GM19239 (cell line): ENCODE data around the gene CXCR4.
"Not testable (repeated sequence)": the region's sequence is repeated elsewhere in the genome, so short reads cannot be mapped to it uniquely, and the experiment has no call there.

ENCODE experiments used
- DNase-seq: peaks from one replicate; pipeline ENCODE4 v3.0.0; 2011; ENCODE audit warnings: low spot score; ENCODE audit not compliant: insufficient read length
- FAIRE-seq: peaks from 2 replicates; lab custom pipeline; 2011; peaks lifted over from hg19 to GRCh38; lab: Jason Lieb, UNC

CXCR4 gene

GRCh38 chr2:136116151-136116812, 1.7 kb downstream of the CXCR4 start:
- FAIRE-seq (peak; percentile 87), DNase-seq (no peak)

- FAIRE-seq (peak; percentile 14), DNase-seq (no peak)
Observed at GRCh38 chr2:136115183-136115761, 2.7 kb downstream of the CXCR4 start.

- FAIRE-seq (peak; percentile 26), DNase-seq (no peak)
Observed at GRCh38 chr2:136114382-136114781, 3.6 kb downstream of the CXCR4 start.

DNA sequence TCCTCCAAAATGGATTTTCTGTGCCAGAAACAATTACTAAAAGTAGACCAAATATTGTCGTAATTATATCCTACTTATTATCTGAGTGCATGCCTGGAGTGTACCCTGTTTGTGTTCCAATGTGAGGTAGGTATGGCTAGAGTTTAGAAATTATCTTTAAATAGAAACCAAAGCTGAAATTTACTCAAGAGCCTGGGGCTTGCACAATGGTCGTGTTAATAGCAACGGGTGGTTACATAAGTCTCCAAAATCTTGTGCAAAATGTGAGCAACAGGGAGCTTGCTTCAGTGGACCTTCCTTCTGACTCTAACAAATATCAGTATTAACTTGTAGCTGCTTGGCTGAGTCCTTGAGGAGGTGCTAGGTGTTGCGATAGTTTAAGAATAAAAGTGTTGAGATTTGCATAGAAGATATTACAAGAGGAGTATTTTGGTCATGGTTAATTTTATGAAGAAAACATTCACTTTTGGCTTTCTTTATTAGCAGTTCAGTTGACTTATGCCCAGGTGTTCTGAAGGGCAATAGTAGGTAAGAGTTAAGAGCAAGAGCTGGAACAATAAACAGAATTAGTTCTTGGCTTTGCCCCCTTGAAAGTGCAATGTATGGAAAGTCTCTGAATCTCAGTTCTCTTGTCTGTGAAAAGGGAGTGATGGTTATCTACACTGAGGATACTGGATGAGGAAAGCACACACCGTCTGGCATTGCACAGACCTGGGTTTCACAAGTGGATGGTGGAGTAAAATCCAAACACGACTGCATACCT, 4.6 kb downstream of the CXCR4 start:
- FAIRE-seq, result peak; percentile 65
- no peak for DNase-seq

GRCh38 chr2:136112317-136113208, 5.4 kb downstream of the CXCR4 start:
- FAIRE-seq (no peak), DNase-seq (no peak)

DNA sequence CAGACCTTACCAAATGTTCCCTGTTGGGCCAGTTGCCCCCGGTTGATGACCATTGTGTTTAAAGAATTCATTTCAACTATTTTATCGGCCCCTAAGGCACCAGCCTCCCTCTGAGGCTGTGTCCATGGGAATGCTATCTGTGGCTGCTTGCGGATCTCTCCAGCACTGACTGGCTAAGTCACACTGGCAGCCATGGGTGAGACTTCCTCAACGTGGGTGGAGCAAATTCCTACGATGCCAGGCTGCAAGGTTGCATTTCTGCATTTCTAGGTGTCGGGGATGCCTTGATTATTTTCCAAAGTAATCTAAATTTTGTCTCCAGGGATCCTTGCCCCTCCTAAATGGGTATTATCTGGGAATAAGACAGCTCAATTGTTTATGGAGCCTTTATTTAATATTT, 6.2 kb downstream of the CXCR4 start:
- DNase-seq (no peak), FAIRE-seq (no peak)

- FAIRE-seq (no peak), DNase-seq (no peak)
Observed at GRCh38 chr2:136110526-136110925, 7.4 kb downstream of the CXCR4 start.

- DNase-seq, result no peak
- peak; percentile 4 for FAIRE-seq
Observed at GRCh38 chr2:136108463-136108862, 9.5 kb downstream of the CXCR4 start.

DNA sequence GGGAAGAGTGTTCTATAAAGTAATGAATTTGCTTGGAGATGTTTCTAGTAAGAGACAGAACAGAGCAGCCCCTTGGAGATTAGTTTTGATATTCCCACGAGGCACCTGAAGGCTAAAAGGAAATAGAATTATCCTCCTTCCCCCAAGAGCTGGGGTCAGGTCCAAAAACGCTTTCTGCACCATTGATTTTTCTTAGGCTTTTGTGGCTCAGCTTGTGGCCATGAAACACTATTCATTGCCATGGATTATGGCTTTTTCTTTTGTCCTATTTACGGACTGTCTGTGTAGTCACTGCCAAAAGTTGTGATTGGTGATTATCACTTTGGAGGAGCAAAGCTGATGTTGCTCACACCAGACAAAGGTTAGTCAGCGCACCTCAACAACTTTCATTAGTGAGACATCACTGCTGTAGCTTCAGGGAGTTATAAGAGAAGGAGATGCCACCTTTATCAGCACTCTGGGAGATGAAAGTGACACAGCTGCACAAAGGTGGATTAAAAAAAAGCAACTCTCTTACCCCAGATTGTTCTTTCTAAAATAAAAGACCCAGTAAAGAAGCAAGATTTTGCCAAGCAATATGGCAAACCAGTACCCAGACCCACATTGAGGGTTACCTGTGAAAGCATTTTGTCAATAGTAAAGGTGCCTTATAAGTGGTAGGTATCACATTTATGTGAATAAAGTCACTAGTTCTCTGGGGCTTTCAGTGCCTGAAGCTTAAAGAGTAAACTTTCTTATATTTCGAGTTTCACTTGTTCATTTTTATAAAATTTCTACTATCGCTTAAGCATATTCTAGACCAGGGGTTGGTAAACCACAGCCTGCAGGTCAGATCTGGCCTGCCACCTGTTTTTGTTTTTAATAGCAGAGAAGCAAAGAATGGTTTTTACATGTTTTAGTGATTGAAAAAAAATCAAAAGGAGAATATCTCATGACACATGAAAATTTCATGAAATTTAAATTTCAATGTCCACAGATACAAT, 10.6 kb downstream of the CXCR4 start:
- peak; percentile 67 for FAIRE-seq
- DNase-seq, result no peak

- no peak for FAIRE-seq
Observed at GRCh38 chr2:136106505-136106904, 11.4 kb downstream of the CXCR4 start.

GRCh38 chr2:136104977-136105376, 13.0 kb downstream of the CXCR4 start:
- DNase-seq, result no peak
- no peak for FAIRE-seq

More at GRCh38 chr2:136106505-136106904, 11.4 kb downstream of the CXCR4 start:
- no peak for DNase-seq

GRCh38 chr2:136101042-136101441, 16.9 kb downstream of the CXCR4 start:
- DNase-seq (no peak), FAIRE-seq (no peak)

GRCh38 chr2:136098441-136098840, 19.5 kb downstream of the CXCR4 start:
- FAIRE-seq (no peak), DNase-seq (no peak)

GRCh38 chr2:136093583-136093982, 24.4 kb downstream of the CXCR4 start:
- FAIRE-seq (no peak), DNase-seq (no peak)

DNA sequence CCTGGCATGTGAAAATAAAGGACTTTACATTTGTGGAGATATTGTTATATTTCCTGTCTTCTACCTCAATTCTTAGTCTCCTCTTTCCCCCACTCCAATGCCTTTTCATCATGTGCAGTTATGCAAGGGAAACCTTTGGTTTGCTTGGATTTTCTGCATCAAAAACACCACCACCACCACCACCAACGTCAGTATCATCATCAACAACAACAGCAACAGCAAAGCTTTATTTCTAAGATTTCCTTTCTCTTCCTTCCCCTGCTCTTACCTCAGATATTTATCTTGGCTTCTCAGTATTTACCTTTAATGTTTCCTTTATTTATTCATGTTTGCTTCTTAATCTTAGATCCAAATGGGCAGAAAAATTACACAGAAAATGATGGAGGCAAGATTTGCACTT, 26.1 kb downstream of the CXCR4 start:
- no peak for DNase-seq
- no peak for FAIRE-seq

DNA sequence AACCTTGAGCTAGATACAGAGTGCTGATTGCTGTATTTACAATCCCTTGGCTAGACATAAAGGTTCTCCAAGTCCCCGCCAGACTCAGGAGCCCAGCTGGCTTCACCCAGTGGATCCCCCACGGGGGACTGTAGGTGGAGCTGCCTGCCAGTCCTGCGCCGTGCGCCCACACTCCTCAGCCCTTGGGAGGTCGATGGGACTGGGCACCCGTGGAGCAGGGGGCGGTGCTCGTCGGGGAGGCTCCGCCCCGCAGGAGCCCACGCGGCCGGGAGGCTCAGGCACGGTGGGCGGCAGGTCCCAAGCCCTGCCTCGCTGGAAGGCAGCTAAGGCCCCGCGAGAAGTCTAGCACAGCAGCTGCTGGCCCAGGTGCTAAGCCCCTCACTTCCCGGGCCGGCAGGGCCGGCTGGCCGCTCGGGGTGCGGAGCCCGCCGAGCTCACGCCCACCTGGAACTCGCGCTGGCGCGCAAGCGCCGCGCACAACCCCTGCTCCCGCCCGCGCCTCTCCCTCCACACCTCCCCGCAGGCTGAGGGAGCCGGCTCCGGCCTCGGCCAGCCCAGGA, 30.0 kb downstream of the CXCR4 start:
- not testable (repeated sequence) for DNase-seq, FAIRE-seq

GRCh38 chr2:136086253-136087016, 31.5 kb downstream of the CXCR4 start:
- no peak for FAIRE-seq
- DNase-seq, result no peak
